ENCODE data around the gene CYP4F8.

DNA sequence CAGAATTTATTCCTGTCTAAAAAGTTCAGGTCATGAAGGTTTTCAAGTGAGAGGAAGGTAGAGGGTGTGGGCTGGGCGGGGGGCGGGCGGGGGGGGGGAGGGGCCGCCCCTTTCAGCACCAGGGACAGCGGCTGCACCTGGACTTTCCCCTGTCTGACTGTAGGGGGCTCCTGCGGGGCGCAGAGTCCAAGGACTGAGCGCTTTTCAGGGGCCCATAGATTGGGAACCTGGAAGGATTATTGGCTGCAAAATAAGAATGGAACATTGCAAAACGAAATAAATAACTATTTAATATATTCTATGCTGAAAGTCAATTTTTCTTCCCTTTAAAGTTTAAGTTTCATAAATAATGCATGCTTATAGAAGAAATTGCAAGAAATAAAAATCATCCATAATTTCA, 16.8 kb downstream of the CYP4F8 start:
- no peak for TF ChIP-seq ZFP3 (CRISPR knock-in tag; IDR thresholded peaks at IDR 0.05)
- TF ChIP-seq TOX (CRISPR knock-in tag; IDR thresholded peaks at IDR 0.05; ENCODE audit: borderline replicate concordance) = no peak
- TF ChIP-seq, protein P1, sequence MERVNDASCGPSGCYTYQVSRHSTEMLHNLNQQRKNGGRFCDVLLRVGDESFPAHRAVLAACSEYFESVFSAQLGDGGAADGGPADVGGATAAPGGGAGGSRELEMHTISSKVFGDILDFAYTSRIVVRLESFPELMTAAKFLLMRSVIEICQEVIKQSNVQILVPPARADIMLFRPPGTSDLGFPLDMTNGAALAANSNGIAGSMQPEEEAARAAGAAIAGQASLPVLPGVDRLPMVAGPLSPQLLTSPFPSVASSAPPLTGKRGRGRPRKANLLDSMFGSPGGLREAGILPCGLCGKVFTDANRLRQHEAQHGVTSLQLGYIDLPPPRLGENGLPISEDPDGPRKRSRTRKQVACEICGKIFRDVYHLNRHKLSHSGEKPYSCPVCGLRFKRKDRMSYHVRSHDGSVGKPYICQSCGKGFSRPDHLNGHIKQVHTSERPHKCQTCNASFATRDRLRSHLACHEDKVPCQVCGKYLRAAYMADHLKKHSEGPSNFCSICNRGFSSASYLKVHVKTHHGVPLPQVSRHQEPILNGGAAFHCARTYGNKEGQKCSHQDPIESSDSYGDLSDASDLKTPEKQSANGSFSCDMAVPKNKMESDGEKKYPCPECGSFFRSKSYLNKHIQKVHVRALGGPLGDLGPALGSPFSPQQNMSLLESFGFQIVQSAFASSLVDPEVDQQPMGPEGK (CRISPR knock-in tag; IDR thresholded peaks at IDR 0.05; ENCODE audit: borderline replicate concordance) = no peak
- no peak for TF ChIP-seq GLIS3 (CRISPR knock-in tag; IDR thresholded peaks at IDR 0.05)
- TF ChIP-seq CSDC2 (CRISPR knock-in tag; IDR thresholded peaks at IDR 0.05) = no peak
- TF ChIP-seq TCF4 (CRISPR knock-in tag; IDR thresholded peaks at IDR 0.05; ENCODE audit: borderline replicate concordance) = no peak
- no peak for TF ChIP-seq OSR1 (CRISPR knock-in tag; IDR thresholded peaks at IDR 0.05)
- TF ChIP-seq ISL1 (CRISPR knock-in tag; IDR thresholded peaks at IDR 0.05) = no peak
- no peak for TF ChIP-seq ZFP30 (CRISPR knock-in tag; IDR thresholded peaks at IDR 0.05)
- no peak for TF ChIP-seq RARB (CRISPR knock-in tag; IDR thresholded peaks at IDR 0.05)
- TF ChIP-seq, protein P2, sequence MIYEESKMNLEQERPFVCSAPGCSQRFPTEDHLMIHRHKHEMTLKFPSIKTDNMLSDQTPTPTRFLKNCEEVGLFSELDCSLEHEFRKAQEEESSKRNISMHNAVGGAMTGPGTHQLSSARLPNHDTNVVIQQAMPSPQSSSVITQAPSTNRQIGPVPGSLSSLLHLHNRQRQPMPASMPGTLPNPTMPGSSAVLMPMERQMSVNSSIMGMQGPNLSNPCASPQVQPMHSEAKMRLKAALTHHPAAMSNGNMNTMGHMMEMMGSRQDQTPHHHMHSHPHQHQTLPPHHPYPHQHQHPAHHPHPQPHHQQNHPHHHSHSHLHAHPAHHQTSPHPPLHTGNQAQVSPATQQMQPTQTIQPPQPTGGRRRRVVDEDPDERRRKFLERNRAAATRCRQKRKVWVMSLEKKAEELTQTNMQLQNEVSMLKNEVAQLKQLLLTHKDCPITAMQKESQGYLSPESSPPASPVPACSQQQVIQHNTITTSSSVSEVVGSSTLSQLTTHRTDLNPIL (CRISPR knock-in tag; IDR thresholded peaks at IDR 0.05; ENCODE audit: low read depth) = no peak
- TF ChIP-seq ARNTL (CRISPR knock-in tag; IDR thresholded peaks at IDR 0.05; ENCODE audit: borderline replicate concordance, low read depth) = no peak
- TF ChIP-seq ZC3H10 (CRISPR knock-in tag; IDR thresholded peaks at IDR 0.05) = no peak

Measured in SK-N-SH treated with all-trans-retinoic acid at 6 μM for 48 hours (cell line).